Astrocyte (in vitro differentiated cells and primary cell): ENCODE data around the gene MTMR1. TPM values are rescaled to one million over a fixed set of nuclear protein-coding genes. Genes with fewer than 3 reads are reported as not detected.

Experiments
- DNase-seq: peaks from one replicate; pipeline ENCODE4 v3.0.0-alpha.2; 2010; ENCODE audit warnings: low read depth
- FAIRE-seq: peaks from 2 replicates; lab custom pipeline; 2011; peaks lifted over from hg19 to GRCh38; lab: Jason Lieb, UNC
- H2AFZ ChIP-seq: 2 replicates; pipeline ENCODE4 v1.6.0; 2012; ENCODE audit warnings: low read depth, low read length, inconsistent platforms
- H3K27ac ChIP-seq: 2 replicates; pipeline ENCODE4 v1.5.1; 2011; ENCODE audit warnings: low read depth, low read length, inconsistent platforms
- H3K27me3 ChIP-seq: 2 replicates; pipeline ENCODE4 v1.6.0; 2011; ENCODE audit warnings: low read length, inconsistent platforms; ENCODE audit not compliant: insufficient read depth
- H3K36me3 ChIP-seq: 2 replicates; pipeline ENCODE4 v1.5.1; 2011; ENCODE audit warnings: low read length, inconsistent platforms; ENCODE audit not compliant: insufficient read depth
- H3K4me1 ChIP-seq: 2 replicates; pipeline ENCODE4 v1.5.1; 2011; ENCODE audit warnings: low read length, inconsistent platforms; ENCODE audit not compliant: insufficient read depth
- H3K4me2 ChIP-seq: 2 replicates; pipeline ENCODE4 v1.6.0; 2012; ENCODE audit warnings: low read length, inconsistent platforms
- H3K4me3 ChIP-seq: 2 replicates; pipeline ENCODE4 v1.5.1; 2011; ENCODE audit warnings: low read depth, mild to moderate bottlenecking, low read length, inconsistent platforms; ENCODE audit not compliant: insufficient read depth
- H3K79me2 ChIP-seq: 2 replicates; pipeline ENCODE4 v1.6.0; 2012; ENCODE audit warnings: mild to moderate bottlenecking, low read length, inconsistent platforms; ENCODE audit not compliant: insufficient read depth
- H3K9ac ChIP-seq: 2 replicates; pipeline ENCODE4 v1.6.0; 2012; ENCODE audit warnings: mild to moderate bottlenecking, low read length, inconsistent platforms
- H3K9me3 ChIP-seq: 2 replicates; pipeline ENCODE4 v1.5.1; 2012; ENCODE audit warnings: low read depth, mild to moderate bottlenecking, low read length, inconsistent platforms; ENCODE audit not compliant: insufficient read depth
- H4K20me1 ChIP-seq: 2 replicates; pipeline ENCODE4 v1.6.0; 2012; ENCODE audit warnings: low read length, inconsistent platforms; ENCODE audit not compliant: insufficient read depth
- H3K27ac Mint-ChIP-seq: one replicate; pipeline ENCODE4 v1.8.0; 2021; ENCODE audit warnings: mild to moderate bottlenecking, mixed read lengths; ENCODE audit not compliant: unreplicated experiment
- H3K27me3 Mint-ChIP-seq: one replicate; pipeline ENCODE4 v1.8.0; 2021; ENCODE audit warnings: low read depth, mixed read lengths; ENCODE audit not compliant: unreplicated experiment
- H3K36me3 Mint-ChIP-seq: one replicate; pipeline ENCODE4 v1.8.0; 2021; ENCODE audit warnings: low read depth, mixed read lengths; ENCODE audit not compliant: unreplicated experiment
- H3K4me1 Mint-ChIP-seq: one replicate; pipeline ENCODE4 v1.8.0; 2021; ENCODE audit warnings: low read depth, mixed read lengths; ENCODE audit not compliant: unreplicated experiment
- H3K4me3 Mint-ChIP-seq: one replicate; pipeline ENCODE4 v1.8.0; 2021; ENCODE audit warnings: mild to moderate bottlenecking, moderate library complexity, mixed read lengths; ENCODE audit not compliant: unreplicated experiment
- H3K9me3 Mint-ChIP-seq: one replicate; pipeline ENCODE4 v1.8.0; 2021; ENCODE audit warnings: mild to moderate bottlenecking, mixed read lengths; ENCODE audit not compliant: unreplicated experiment
- EZH2 ChIP-seq: IDR thresholded peaks from 2 replicates; pipeline ENCODE4 v1.6.1; 2012; ENCODE audit warnings: mild to moderate bottlenecking, low read length, inconsistent platforms; ENCODE audit not compliant: insufficient read depth
- total RNA-seq: library from RNA; stranded (reverse); gene quantifications from 2 replicates; pipeline ENCODE4 v1.2.1, GENCODE V29; 2021
- TF ChIP-seq, protein P1 (sequence below): IDR thresholded peaks from 2 replicates; pipeline ENCODE4 v1.5.1; 2011; ENCODE audit warnings: low read depth, mild to moderate bottlenecking, inconsistent platforms, low read length, moderate library complexity; ENCODE audit not compliant: insufficient read depth

Gene MTMR1
- total RNA-seq, 1 donor from 2014 or later: 18.6 TPM

DNA sequence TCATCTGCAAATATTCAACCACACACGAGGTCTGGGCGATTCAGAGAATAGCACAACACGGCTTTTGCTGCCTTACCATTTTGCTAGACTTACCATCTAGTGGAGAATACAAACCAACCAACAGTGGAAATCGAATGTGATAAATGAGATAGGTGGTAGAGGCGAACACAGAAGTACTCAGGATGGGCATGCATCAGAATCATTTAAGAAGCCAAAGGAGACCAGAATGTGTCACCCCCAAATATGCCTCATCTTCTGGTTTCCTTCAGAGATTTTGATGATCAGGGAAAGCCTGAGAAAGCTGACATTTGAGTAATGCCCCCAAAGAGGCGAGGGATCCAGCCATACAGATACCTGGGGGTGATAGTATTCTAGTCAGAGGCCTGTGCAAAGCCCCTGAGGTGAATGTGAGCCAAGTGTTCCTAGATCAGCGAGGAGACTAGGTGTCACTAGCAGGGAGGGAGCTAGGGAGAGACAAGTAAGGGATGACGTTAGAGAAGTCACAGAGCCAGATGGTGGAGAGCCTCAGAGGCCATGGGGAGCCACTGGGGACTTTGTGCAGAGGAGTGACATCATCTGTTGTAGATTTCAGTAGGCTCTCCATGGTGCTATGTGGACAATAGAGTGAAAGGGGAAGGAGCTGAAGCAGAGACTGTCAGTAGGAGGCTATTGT is 1.7 kb downstream of the MTMR1 start:
- TF ChIP-seq EZH2: no peak
- TF ChIP-seq, protein P1, sequence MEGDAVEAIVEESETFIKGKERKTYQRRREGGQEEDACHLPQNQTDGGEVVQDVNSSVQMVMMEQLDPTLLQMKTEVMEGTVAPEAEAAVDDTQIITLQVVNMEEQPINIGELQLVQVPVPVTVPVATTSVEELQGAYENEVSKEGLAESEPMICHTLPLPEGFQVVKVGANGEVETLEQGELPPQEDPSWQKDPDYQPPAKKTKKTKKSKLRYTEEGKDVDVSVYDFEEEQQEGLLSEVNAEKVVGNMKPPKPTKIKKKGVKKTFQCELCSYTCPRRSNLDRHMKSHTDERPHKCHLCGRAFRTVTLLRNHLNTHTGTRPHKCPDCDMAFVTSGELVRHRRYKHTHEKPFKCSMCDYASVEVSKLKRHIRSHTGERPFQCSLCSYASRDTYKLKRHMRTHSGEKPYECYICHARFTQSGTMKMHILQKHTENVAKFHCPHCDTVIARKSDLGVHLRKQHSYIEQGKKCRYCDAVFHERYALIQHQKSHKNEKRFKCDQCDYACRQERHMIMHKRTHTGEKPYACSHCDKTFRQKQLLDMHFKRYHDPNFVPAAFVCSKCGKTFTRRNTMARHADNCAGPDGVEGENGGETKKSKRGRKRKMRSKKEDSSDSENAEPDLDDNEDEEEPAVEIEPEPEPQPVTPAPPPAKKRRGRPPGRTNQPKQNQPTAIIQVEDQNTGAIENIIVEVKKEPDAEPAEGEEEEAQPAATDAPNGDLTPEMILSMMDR: no peak
- Histone ChIP-seq H3K4me3 (no peak overlapping the region), H2AFZ (no peak overlapping the region), H4K20me1 (no peaks in the 10 kb centered on the region), H3K9ac (no peak overlapping the region), H3K4me1 (peaks cover 8% of the 10 kb centered on the region), H3K4me2 (peak overlapping the region; percentile 89), H3K27ac (peak overlapping the region; percentile 68), H3K9me3 (peaks cover 17% of the 10 kb centered on the region), H3K36me3 (no peaks in the 10 kb centered on the region), H3K27me3 (no peaks in the 10 kb centered on the region), H3K79me2 (peaks cover 29% of the 10 kb centered on the region)
- peaks cover 7% of the 10 kb centered on the region for H3K9me3 Mint-ChIP-seq
- H3K36me3 Mint-ChIP-seq: no peaks in the 10 kb centered on the region
- peak overlapping the region; percentile 16 for H3K27ac Mint-ChIP-seq
- peaks cover 1% of the 10 kb centered on the region for H3K4me1 Mint-ChIP-seq
- no peaks in the 10 kb centered on the region for H3K27me3 Mint-ChIP-seq
- DNase-seq: no peak
- FAIRE-seq: no peak
- no peak overlapping the region for H3K4me3 Mint-ChIP-seq

DNA sequence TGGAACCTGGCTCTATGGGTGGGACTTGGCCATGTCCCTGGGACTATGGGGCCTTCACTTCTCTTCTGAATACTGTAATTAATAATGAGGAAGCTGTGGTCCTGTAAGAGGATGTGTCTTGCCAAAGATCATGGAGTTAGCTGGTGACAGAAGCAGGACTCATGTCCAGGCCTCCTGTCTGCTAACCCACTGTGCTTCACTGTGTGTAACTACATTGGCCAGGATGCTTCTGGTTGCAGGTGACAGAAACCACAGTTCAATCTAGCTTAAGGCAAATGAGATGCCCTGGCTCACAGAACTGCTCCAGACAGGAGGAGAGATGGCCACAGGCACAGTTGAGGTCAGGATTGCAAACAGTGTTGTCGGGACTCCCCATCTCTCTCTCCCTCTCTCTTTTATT is 3.1 kb downstream of the MTMR1 start:
- Histone ChIP-seq H3K79me2 (peaks cover 29% of the 10 kb centered on the region), H3K4me3 (no peak overlapping the region), H3K4me1 (peaks cover 7% of the 10 kb centered on the region), H3K27me3 (no peaks in the 10 kb centered on the region), H4K20me1 (no peaks in the 10 kb centered on the region), H3K27ac (no peak overlapping the region), H3K36me3 (no peaks in the 10 kb centered on the region), H3K4me2 (no peak overlapping the region), H3K9me3 (peaks cover 6% of the 10 kb centered on the region), H3K9ac (no peak overlapping the region), H2AFZ (no peak overlapping the region)
- no peaks in the 10 kb centered on the region for H3K9me3 Mint-ChIP-seq
- no peaks in the 10 kb centered on the region for H3K27me3 Mint-ChIP-seq
- no peaks in the 10 kb centered on the region for H3K36me3 Mint-ChIP-seq
- H3K27ac Mint-ChIP-seq: no peak overlapping the region
- TF ChIP-seq, protein P1: no peak
- TF ChIP-seq EZH2: no peak
- H3K4me3 Mint-ChIP-seq: no peak overlapping the region
- FAIRE-seq: peak; percentile 77
- H3K4me1 Mint-ChIP-seq: no peaks in the 10 kb centered on the region
- no peak for DNase-seq

DNA sequence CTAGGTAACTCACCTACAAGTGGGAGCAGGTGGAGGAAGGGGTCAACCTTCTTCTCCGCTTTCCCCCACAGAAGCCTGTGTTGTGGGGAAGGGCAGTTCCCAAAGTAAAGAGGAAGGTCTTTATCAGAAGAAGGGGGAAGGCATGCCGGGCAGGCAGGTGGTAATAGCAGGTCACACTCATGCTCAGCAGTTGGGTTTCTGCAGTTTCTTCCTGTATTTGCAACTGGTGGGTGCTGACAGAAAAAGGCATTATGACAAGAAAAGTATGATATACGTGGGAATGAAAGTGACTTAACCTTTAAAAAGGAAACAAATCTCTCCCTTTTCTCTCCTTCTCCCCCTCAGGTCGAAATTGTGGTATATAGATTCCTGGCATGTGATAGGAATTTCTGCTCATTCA is 3.7 kb downstream of the MTMR1 start:
- no peak for FAIRE-seq
- H3K27me3 Mint-ChIP-seq: no peaks in the 10 kb centered on the region
- DNase-seq: no peak
- no peak overlapping the region for H3K27ac ChIP-seq
- H3K79me2 ChIP-seq: peaks cover 29% of the 10 kb centered on the region
- H3K27ac Mint-ChIP-seq: no peak overlapping the region
- no peak overlapping the region for H3K4me3 Mint-ChIP-seq
- no peaks in the 10 kb centered on the region for H3K27me3 ChIP-seq
- no peaks in the 10 kb centered on the region for H3K36me3 Mint-ChIP-seq
- no peak for TF ChIP-seq EZH2
- H4K20me1 ChIP-seq: no peaks in the 10 kb centered on the region
- H3K9me3 ChIP-seq: peaks cover 3% of the 10 kb centered on the region
- H3K4me3 ChIP-seq: no peak overlapping the region
- no peak overlapping the region for H3K9ac ChIP-seq
- no peak overlapping the region for H2AFZ ChIP-seq
- no peak overlapping the region for H3K4me2 ChIP-seq
- H3K36me3 ChIP-seq: no peaks in the 10 kb centered on the region
- peaks cover 7% of the 10 kb centered on the region for H3K4me1 ChIP-seq
- no peaks in the 10 kb centered on the region for H3K9me3 Mint-ChIP-seq
- no peaks in the 10 kb centered on the region for H3K4me1 Mint-ChIP-seq
